Activated CD4-positive, alpha-beta T cell treated with anti-CD3 and anti-CD28 coated beads for 36 hours (primary cell): ENCODE results near the gene PAQR9. TPM values are rescaled to one million over a fixed set of nuclear protein-coding genes. Genes with fewer than 3 reads are reported as not detected.

ENCODE experiments used
- ATAC-seq: fragments of 200-7000 bp; cut with Tn5 transposase; one replicate; pipeline ENCODE4 v1.10.0; 2021; ENCODE audit warnings: mild to moderate bottlenecking, moderate library complexity
- CTCF ChIA-PET: fragments of 350-600 bp; sonication (Branson Sonifier 250); formaldehyde crosslinking; loops from one replicate; lab custom pipeline; 2021; ENCODE audit warnings: antibody characterized with exemption; lab: Charles Lee
- POLR2A ChIA-PET: fragments of 350-600 bp; sonication (Branson Sonifier 250); formaldehyde crosslinking; loops from one replicate; lab custom pipeline; 2021; ENCODE audit warnings: antibody characterized with exemption, inconsistent platforms; lab: Charles Lee
- DNase-seq: peaks from one replicate; pipeline ENCODE4 v3.0.0-alpha.2; 2020
- H3K27ac Mint-ChIP-seq: one replicate; pipeline ENCODE4 v1.8.0; 2021; ENCODE audit warnings: mixed read lengths
- H3K27me3 Mint-ChIP-seq: one replicate; pipeline ENCODE4 v1.8.0; 2021; ENCODE audit warnings: mixed read lengths
- H3K36me3 Mint-ChIP-seq: one replicate; pipeline ENCODE4 v1.8.0; 2021; ENCODE audit warnings: low read depth, mixed read lengths
- H3K4me1 Mint-ChIP-seq: one replicate; pipeline ENCODE4 v1.8.0; 2021; ENCODE audit warnings: mixed read lengths
- H3K4me3 Mint-ChIP-seq: one replicate; pipeline ENCODE4 v1.8.0; 2021; ENCODE audit warnings: mild to moderate bottlenecking, moderate library complexity, mixed read lengths
- H3K9me3 Mint-ChIP-seq: one replicate; pipeline ENCODE4 v1.8.0; 2021; ENCODE audit warnings: low read depth, mixed read lengths
- intact Hi-C, 2 experiments: fragments of 100-400 bp; cut with DNase I in 1 of 2; cut with micrococcal nuclease in 1 of 2; formaldehyde crosslinking; loops; one replicate each; pipeline versions ENCODE4 v1.14.2 to v1.15.1; 2022 to 2024; cut with DNase I, micrococcal nuclease
- total RNA-seq, 2 experiments: library from RNA; stranded (reverse); gene quantifications; one replicate each; pipeline ENCODE4 v1.2.3, GENCODE V29; 2021

Gene PAQR9
- total RNA-seq, 2 experiments from 2014 or later, result not detected

DNA sequence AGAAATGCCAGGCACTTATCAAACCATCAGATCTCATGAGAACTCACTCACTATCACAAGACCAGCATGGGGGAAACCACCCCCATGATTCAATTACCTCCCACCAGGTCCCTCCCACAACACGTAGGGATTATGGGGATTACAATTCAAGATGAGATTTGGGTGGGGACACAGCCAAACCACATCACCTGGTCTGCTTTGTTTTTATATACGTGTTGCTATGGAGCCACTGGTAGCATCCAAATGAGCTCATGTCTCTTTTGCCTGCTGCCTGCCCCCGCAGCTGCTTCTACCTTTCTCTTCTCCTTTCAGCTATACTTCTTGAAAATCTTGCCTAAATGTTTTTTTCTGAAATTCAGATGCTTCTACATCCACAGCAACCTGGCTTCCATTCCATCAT lies 47.8 kb downstream of the PAQR9 start:
- no peaks in the 10 kb centered on the region for H3K4me1 Mint-ChIP-seq
- ChIA-PET POLR2A (no interaction called here), CTCF (no interaction called here)
- H3K36me3 Mint-ChIP-seq, result no peaks in the 10 kb centered on the region
- H3K27me3 Mint-ChIP-seq, result peaks cover 5% of the 10 kb centered on the region
- no peak for ATAC-seq
- H3K4me3 Mint-ChIP-seq, result no peak overlapping the region
- H3K9me3 Mint-ChIP-seq, result no peaks in the 10 kb centered on the region
- H3K27ac Mint-ChIP-seq, result no peak overlapping the region
- intact Hi-C loops, result no loop called here
- DNase-seq, result no peak

DNA sequence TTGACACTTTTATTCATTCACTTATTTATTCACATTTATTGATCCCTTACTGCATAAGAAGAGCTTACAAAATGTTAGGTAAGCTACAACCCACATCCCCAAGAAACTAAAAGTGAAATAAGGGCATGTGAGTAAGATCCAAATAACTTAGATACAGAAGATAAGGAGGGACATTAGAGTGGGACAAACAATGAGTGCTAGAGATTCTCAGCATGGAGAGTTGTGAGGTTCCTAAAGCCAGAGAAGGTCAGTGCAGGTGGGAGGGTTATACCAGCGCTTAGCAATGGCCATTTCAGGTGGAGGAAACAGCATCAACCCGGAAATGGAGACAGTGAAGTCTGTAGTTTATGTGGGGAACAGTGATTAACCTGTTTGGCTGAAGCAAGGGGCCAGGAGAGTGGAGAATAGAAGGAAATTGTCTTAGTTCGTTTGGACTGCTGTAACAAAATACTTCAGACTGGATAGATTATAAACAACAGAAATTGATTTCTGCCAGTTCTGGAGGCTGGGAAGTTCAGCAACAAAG lies 49.1 kb downstream of the PAQR9 start:
- Mint-ChIP-seq H3K9me3 (no peaks in the 10 kb centered on the region), H3K4me3 (no peak overlapping the region), H3K27me3 (peaks cover 5% of the 10 kb centered on the region), H3K36me3 (no peaks in the 10 kb centered on the region), H3K4me1 (no peaks in the 10 kb centered on the region), H3K27ac (peak overlapping the region; percentile 2)
- ATAC-seq (no peak), DNase-seq (no peak)
- intact Hi-C loops, result no loop called here
- ChIA-PET CTCF (interaction anchor here (1.5 kb wide), 1 partner anchor 85 kb away, joined by 3 read pairs; no protein-coding TSS in a partner anchor), POLR2A (no interaction called here)

DNA sequence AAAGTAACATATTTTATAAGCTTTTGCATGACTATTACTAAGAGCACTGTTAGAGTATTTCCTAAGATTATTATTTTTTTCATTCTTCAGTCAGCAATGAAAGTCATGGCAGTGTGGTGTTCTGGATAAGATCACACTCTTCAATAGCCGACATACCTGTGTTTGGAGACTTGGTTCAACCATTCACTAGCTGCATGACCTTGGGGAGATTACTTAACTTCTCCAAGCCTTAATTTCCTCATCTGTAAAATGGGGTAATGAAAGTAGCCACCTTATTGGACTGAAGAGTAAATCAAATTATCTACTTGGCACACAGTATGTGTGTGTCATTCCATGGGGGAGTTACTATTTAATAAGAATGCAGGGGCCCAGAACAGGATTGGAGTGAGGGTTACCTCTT lies 50.0 kb downstream of the PAQR9 start:
- no peak for DNase-seq
- Mint-ChIP-seq H3K9me3 (no peaks in the 10 kb centered on the region), H3K4me3 (no peak overlapping the region), H3K27me3 (peaks cover 8% of the 10 kb centered on the region), H3K36me3 (no peaks in the 10 kb centered on the region), H3K27ac (no peak overlapping the region), H3K4me1 (no peaks in the 10 kb centered on the region)
- POLR2A ChIA-PET, result no interaction called here
- ATAC-seq, result no peak
- intact Hi-C loops, result no loop called here
- CTCF ChIA-PET, result interaction anchor here (1.5 kb wide), 1 partner anchor 84 kb away, joined by 3 read pairs; no protein-coding TSS in a partner anchor

DNA sequence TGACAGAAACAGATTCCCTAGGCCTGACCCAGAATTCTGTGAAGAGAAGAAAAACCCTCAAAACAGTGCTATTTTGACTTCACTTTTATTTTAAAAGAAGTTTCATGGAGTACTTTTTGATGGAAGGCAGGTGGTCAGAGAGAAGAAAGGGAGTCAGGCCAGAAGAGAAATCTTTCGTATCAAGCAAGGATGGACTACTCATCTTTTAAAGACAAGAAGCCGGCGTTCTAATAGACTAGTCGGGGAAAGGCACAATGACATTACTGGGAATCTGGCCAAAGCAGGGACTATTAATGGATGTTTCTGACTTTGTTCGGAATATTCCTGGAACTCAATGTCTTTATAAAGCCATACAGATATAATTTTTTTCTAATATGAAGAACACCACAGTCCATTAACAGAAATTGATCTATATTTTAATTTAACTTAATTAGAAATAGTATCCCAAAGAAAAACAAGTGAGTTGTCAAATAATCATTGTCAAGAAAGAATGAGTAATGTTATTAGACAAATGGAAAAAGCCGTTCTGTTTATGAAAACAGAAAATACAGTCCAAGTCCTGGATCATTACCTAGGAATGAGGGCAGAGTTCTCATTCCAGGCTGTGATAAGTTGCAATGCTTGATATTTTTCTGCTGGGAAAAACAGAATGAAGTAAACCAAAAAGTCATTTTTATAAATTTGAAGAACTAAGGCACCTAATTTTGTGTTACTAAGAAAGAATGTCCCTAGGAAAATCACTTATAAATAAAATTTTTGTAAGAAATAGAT lies 50.9 kb downstream of the PAQR9 start:
- Mint-ChIP-seq H3K9me3 (no peaks in the 10 kb centered on the region), H3K4me3 (no peak overlapping the region), H3K27me3 (peaks cover 12% of the 10 kb centered on the region), H3K36me3 (no peaks in the 10 kb centered on the region), H3K4me1 (no peaks in the 10 kb centered on the region), H3K27ac (no peak overlapping the region)
- DNase-seq, result no peak
- POLR2A ChIA-PET, result no interaction called here
- CTCF ChIA-PET, result interaction anchor here (0.9 to 1.5 kb wide), 2 partner anchors 13 to 83 kb away, joined by 3 to 4 read pairs; no protein-coding TSS in a partner anchor
- no peak for ATAC-seq
- intact Hi-C loops, result no loop called here

Other genes with a start within 250 kb of the PAQR9 start
- 1 to 10 TPM; 4.7 to 6.2 TPM for gene TRPC1, start 239.6 kb downstream of the PAQR9 start, total RNA-seq
- under 1 TPM; 0.39 to 0.55 TPM for gene PCOLCE2, start 74.6 kb downstream of the PAQR9 start, total RNA-seq
- 100 to 1,000 TPM; 208 to 248 TPM for gene U2SURP, start 37.9 kb upstream of the PAQR9 start, total RNA-seq
- 1 to 10 TPM; 5.1 to 6.8 TPM for gene CHST2, start 156.1 kb upstream of the PAQR9 start, total RNA-seq